ENCODE data around the gene SEMA5A.

DNA sequence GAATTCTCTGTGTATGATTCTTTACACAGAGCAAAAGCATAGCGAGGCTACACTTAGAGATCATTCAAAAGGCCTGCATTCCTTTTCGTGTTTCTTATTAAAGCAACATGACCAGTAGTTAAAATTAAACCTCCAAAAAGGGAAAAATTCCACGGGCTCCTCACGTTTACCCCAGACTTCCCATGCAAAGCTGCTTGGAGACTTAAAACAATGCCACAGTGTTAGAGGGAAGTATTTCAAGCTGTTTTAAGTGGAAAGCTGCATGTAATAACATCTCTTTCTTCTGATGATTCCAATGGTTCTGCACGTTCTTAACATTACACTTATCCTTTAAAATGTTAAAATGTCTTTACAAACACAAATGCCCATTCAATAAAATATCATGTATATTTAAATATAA, 405.2 kb downstream of the SEMA5A start:
- TF ChIP-seq POLR2A (IDR thresholded peaks at IDR 0.05), result no peak
- TF ChIP-seq, protein P1, sequence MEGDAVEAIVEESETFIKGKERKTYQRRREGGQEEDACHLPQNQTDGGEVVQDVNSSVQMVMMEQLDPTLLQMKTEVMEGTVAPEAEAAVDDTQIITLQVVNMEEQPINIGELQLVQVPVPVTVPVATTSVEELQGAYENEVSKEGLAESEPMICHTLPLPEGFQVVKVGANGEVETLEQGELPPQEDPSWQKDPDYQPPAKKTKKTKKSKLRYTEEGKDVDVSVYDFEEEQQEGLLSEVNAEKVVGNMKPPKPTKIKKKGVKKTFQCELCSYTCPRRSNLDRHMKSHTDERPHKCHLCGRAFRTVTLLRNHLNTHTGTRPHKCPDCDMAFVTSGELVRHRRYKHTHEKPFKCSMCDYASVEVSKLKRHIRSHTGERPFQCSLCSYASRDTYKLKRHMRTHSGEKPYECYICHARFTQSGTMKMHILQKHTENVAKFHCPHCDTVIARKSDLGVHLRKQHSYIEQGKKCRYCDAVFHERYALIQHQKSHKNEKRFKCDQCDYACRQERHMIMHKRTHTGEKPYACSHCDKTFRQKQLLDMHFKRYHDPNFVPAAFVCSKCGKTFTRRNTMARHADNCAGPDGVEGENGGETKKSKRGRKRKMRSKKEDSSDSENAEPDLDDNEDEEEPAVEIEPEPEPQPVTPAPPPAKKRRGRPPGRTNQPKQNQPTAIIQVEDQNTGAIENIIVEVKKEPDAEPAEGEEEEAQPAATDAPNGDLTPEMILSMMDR (IDR thresholded peaks at IDR 0.05), result no peak
